Neural crest cell (in vitro differentiated cells): ENCODE data around the gene H3-3A. TPM values are rescaled to one million over a fixed set of nuclear protein-coding genes. Genes with fewer than 3 reads are reported as not detected.

Source experiments
- DNase-seq: peaks from one replicate; pipeline ENCODE4 v3.0.0; 2021; ENCODE audit warnings: low read depth, mixed read lengths, low spot score
- H3K27ac Mint-ChIP-seq: one replicate; pipeline ENCODE4 v1.8.0; 2021; ENCODE audit warnings: mild to moderate bottlenecking, mixed read lengths; ENCODE audit not compliant: unreplicated experiment
- H3K27me3 Mint-ChIP-seq: 2 replicates; pipeline ENCODE4 v1.8.0; 2021; ENCODE audit warnings: low read depth, mild to moderate bottlenecking, mixed read lengths
- H3K36me3 Mint-ChIP-seq: 2 replicates; pipeline ENCODE4 v1.8.0; 2021; ENCODE audit warnings: low read depth, mild to moderate bottlenecking, mixed read lengths
- H3K4me1 Mint-ChIP-seq: 2 replicates; pipeline ENCODE4 v1.8.0; 2021; ENCODE audit warnings: mixed read lengths
- H3K4me3 Mint-ChIP-seq: one replicate; pipeline ENCODE4 v1.8.0; 2021; ENCODE audit warnings: mild to moderate bottlenecking, mixed read lengths
- H3K9me3 Mint-ChIP-seq: 2 replicates; pipeline ENCODE4 v1.8.0; 2021; ENCODE audit warnings: mixed read lengths
- CTCF ChIP-seq: fragments of 200-600 bp; sonication (generic); conservative IDR thresholded peaks from 2 replicates; pipeline ENCODE4 v1.5.0; 2021; ENCODE audit warnings: antibody characterized with exemption, mild to moderate bottlenecking
- total RNA-seq: library from RNA; stranded (reverse); gene quantifications from 2 replicates; pipeline ENCODE4 v1.2.1, GENCODE V29; 2021

Gene H3-3A
- total RNA-seq, 1 donor from 2014 or later, result 991 TPM

DNA sequence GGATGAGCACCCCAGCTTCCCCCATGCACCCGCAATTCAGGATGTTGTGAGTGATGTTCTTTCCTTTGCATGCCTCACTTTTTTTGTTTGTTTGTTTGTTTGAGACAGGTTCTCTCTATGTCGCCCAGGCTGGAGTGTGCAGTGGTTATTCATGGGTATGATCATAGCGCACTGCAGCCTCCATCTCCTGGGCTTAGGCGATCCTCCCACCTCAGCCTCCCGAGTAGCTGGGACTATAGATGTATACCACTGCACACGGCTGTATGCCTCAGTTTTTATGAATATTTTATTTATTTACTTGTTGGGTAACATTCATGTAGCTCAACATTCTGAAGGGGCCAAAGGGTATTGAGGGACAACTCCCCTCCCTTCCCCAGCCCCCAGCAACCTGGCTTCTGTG lies 54.8 kb downstream of the H3-3A start:
- Mint-ChIP-seq H3K4me1 (peaks cover 15% of the 10 kb centered on the region), H3K27me3 (no peaks in the 10 kb centered on the region), H3K27ac (no peak overlapping the region), H3K9me3 (no peaks in the 10 kb centered on the region), H3K4me3 (peak overlapping the region; percentile 57), H3K36me3 (no peaks in the 10 kb centered on the region)
- DNase-seq, result no peak
- TF ChIP-seq CTCF, result no peak

- Mint-ChIP-seq H3K4me3 (peak overlapping the region; percentile 57), H3K27me3 (peaks cover 3% of the 10 kb centered on the region), H3K9me3 (no peaks in the 10 kb centered on the region), H3K27ac (no peak overlapping the region), H3K36me3 (no peaks in the 10 kb centered on the region), H3K4me1 (peaks cover 14% of the 10 kb centered on the region)
- no peak for DNase-seq
- no peak for TF ChIP-seq CTCF
Observed at GRCh38 chr1:226118357-226118756, 55.8 kb downstream of the H3-3A start.

- Mint-ChIP-seq H3K4me3 (peak overlapping the region; percentile 90), H3K27me3 (peaks cover 6% of the 10 kb centered on the region), H3K36me3 (no peaks in the 10 kb centered on the region), H3K4me1 (peaks cover 14% of the 10 kb centered on the region), H3K9me3 (no peaks in the 10 kb centered on the region), H3K27ac (peak overlapping the region; percentile 19)
- no peak for DNase-seq
- TF ChIP-seq CTCF, result no peak
Observed at GRCh38 chr1:226119169-226119568, 56.7 kb downstream of the H3-3A start.

DNA sequence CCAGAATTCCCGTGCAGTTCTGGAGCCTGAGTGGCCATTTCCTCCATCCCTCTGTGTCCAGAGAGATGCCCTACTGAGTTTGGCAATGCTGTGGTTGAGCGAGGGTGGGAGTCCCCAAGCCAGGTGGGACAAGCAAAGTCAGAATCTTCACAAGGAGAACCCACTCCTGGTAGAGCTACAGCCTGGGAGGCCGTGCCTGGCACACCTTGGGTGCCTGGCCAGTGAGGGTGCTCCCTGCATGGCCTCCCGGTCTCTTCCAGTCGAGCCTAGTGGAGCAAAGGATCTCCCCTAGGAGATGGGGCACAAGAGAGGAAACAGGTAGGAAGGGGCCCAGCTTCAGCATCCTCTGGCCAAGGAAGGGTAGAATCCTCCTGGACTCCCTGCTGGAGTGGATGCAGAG lies 57.9 kb downstream of the H3-3A start:
- no peaks in the 10 kb centered on the region for H3K9me3 Mint-ChIP-seq
- peaks cover 20% of the 10 kb centered on the region for H3K4me1 Mint-ChIP-seq
- no peak for TF ChIP-seq CTCF
- H3K36me3 Mint-ChIP-seq, result no peaks in the 10 kb centered on the region
- H3K4me3 Mint-ChIP-seq, result peak overlapping the region; percentile 90
- peaks cover 13% of the 10 kb centered on the region for H3K27me3 Mint-ChIP-seq
- DNase-seq, result no peak
- H3K27ac Mint-ChIP-seq, result no peak overlapping the region

DNA sequence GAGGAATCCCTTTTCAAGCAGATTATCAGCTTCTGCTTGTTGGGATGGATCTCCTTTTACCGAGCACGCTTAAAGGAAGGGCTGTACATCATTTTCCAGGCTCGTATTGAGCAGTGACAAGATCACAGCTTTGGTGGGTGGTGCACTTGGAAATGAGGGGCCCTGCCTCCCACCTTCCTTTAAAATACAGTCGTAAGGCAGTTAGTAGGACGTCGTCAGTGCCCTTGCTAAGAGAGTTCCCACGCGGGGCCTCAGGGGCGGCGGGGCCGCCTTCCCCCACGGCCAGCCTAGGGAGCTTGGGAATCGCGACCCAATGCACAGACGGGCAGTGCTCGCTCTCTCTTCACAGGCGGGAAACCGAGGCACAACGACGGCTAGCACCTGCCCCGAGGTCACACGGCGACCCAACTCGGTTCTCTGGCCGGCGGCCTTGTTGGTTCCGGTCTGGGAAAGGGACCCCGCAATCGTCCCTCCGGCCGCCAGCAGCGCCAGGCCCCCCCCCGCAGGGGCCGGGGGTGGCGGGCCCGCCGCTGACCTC lies 58.6 kb downstream of the H3-3A start:
- TF ChIP-seq CTCF, result no peak
- Mint-ChIP-seq H3K27me3 (peaks cover 13% of the 10 kb centered on the region), H3K36me3 (no peaks in the 10 kb centered on the region), H3K4me3 (peak overlapping the region; percentile 90), H3K27ac (no peak overlapping the region), H3K9me3 (no peaks in the 10 kb centered on the region), H3K4me1 (peaks cover 21% of the 10 kb centered on the region)
- no peak for DNase-seq

Other genes starting within 250 kb of the H3-3A start
- gene TMEM63A, start 180.3 kb upstream of the H3-3A start, total RNA-seq, result 24.8 and 29.3 TPM in 2 replicates
- gene LEFTY1, start 173.6 kb upstream of the H3-3A start, total RNA-seq, result 0.65 TPM in 1 of 2 replicates, not detected in the other
- gene PYCR2, start 138.5 kb upstream of the H3-3A start, total RNA-seq, result 54.8 and 59.9 TPM in 2 replicates
- gene LEFTY2, start 121.5 kb upstream of the H3-3A start, total RNA-seq, result not detected in 2 replicates
- 18.1 TPM in 2 replicates for gene SDE2, start 63.4 kb upstream of the H3-3A start, total RNA-seq
- gene ACBD3, start 124.0 kb downstream of the H3-3A start, total RNA-seq, result 22.1 and 24.1 TPM in 2 replicates
- 0.37 and 0.41 TPM in 2 replicates for gene MIXL1, start 160.9 kb downstream of the H3-3A start, total RNA-seq
- 14.0 and 14.8 TPM in 2 replicates for gene LIN9, start 246.4 kb downstream of the H3-3A start, total RNA-seq